GM21515 (cell line): Measurements from ENCODE around the gene ACVR1C.
"Not testable (repeated sequence)": the region's sequence is repeated elsewhere in the genome, so short reads cannot be mapped to it uniquely, and the experiment has no call there.

Experiments
- ATAC-seq: cut with Tn5 transposase; IDR thresholded peaks from one replicate; pipeline ENCODE4 v1.9.1; 2021; ENCODE audit not compliant: unreplicated experiment

ACVR1C gene

GRCh38 chr2:157587576-157587975 is 41.1 kb downstream of the ACVR1C start:
- ATAC-seq: no peak

GRCh38 chr2:157574165-157574564 is 54.5 kb downstream of the ACVR1C start:
- ATAC-seq: no peak

DNA sequence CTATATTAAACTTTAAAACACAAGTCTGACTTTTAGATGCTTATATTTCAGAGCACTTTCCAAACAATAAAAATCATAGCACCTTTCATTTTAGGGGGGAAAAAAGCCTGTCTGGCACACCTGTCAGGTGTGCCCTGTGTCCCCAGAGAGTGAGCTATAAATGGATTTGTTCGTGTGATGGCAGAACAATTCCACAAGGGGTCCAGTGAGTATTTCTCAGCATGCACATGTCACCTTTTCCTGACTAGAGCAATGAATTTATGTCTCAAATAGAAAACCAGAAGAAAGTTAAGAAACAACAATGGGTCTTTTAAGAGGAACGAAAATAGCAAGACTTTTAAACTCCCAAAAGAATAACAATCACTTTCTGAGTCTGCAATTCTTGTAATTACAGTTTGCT is 55.9 kb downstream of the ACVR1C start:
- no peak for ATAC-seq

DNA sequence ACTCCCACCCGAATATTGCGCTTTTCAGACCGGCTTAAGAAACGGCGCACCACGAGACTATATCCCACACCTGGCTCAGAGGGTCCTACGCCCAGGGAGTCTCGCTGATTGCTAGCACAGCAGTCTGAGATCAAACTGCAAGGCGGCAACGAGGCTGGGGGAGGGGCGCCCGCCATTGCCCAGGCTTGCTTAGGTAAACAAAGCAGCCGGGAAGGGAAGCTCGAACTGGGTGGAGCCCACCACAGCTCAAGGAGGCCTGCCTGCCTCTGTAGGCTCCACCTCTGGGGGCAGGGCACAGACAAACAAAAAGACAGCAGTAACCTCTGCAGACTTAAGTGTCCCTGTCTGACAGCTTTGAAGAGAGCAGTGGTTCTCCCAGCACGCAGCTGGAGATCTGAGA is 62.0 kb downstream of the ACVR1C start:
- not testable (repeated sequence) for ATAC-seq

DNA sequence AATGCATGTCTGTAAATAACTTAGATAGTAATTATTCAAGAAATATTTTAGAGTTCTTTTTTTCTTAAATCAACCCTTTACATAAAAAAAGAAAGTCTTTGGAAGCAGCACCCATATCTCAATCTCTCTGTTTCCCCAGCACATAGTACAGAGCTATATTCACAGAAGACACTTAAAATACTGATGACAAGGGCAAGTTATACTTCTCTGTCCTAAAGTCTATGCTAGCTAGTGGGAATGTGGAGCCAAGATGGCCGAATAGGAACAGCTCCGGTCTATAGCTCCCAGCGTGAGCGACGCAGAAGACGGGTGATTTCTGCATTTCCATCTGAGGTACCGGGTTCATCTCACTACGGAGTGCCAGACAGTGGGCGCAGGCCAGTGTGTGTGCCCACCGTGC is 62.6 kb downstream of the ACVR1C start:
- not testable (repeated sequence) for ATAC-seq

- ATAC-seq: no peak
Measured at GRCh38 chr2:157565550-157565949, 63.1 kb downstream of the ACVR1C start.

DNA sequence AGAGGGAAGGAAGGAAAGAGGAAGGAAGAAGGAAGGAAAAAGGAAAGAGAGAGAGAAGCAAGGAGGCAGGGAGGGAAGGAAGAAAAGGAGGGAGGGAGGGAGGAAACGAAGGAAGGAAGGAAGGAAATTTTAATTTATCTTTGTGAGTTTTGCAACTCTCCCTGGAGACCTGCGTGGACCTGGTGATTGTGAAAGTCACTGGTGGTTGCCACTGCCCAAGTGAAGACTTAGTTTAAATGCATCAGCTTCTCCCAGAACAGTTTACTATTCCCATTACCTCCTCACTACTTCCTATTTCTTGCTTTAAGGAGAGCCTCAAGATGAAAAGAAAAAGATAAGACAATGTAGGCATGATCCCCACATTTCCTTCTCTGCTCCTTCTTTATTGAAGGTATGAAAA is 68.8 kb downstream of the ACVR1C start:
- ATAC-seq: no peak

DNA sequence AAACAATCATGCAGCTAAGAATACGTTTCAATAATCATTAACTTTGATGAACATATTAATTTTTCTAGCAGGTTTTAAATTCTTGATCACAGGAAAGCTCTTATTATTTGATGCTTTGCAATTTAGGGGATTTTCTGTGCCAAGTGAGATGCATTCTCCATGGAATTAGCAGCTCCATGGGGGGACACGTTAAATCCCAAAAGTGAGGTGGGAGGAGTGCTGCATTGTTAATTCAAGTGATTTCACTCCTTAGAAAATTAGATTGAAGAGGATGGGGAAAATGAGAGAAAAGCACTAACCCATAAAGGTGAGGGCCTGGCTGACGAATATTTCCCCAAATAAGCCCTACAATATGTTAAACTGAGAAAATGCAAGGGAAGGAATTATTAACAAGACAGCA is 69.2 kb downstream of the ACVR1C start:
- no peak for ATAC-seq

GRCh38 chr2:157559061-157559460 is 69.6 kb downstream of the ACVR1C start:
- ATAC-seq: no peak

DNA sequence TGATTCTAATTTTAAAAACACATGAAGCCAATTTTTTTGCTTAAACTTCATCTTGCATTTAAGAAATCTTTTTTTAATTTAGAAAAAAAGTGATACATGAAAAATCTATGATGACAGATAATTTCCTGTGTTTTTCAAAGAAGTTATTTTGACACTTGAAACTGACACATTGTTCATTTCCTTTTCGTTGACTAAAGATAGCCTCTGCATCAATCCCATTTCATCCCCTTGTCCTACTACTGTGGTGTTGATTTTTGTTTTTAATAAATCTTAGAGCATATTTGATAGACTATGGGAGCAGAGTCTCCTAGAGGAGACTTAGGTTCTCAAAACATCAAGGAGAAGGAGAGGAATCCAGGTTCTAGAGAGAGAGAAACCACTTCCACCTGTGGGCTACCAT is 70.9 kb downstream of the ACVR1C start:
- ATAC-seq: no peak

DNA sequence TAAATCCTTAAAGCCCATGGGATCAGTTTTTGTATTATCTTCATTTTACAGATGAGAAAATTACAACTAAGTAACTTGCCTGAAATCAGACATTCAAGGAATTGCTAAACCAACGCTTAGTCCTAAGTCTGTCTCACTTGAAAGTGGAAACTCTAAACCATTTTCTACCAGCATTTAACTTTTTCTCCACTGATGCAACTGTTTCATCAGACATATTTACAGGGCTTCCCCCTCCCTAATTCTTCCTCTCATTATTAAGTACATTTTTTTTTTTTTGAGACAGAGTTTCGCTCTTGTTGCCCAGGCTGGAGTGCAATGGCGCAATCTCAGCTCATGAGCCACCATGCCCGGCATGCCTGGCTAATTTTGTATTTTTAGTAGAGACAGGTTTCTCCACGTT is 88.6 kb downstream of the ACVR1C start:
- ATAC-seq: no peak

- no peak for ATAC-seq
Measured at GRCh38 chr2:157538064-157538463, 90.6 kb downstream of the ACVR1C start.

- no peak for ATAC-seq
Measured at GRCh38 chr2:157536815-157537214, 91.8 kb downstream of the ACVR1C start.

GRCh38 chr2:157528963-157529751 is 99.5 kb downstream of the ACVR1C start:
- ATAC-seq: no peak

DNA sequence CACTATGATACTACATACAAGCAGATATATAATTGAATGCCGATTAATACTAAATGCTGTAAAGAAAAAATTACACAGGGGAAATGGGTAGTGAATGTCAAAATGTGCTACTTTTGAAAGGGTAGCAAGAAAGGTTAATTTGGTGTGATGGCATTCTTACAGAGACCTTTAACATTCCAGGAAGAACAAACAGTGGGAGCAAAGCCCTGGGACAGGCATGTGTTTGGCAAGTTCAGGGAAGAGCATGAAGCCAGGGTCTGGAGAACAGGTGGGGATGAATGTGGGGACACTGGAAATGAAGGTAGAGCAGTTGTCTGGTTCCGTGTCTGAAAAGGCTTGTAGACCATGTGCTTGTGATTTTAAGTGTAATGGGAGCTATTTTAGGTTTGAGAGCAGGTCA is 102.6 kb downstream of the ACVR1C start:
- ATAC-seq: no peak

DNA sequence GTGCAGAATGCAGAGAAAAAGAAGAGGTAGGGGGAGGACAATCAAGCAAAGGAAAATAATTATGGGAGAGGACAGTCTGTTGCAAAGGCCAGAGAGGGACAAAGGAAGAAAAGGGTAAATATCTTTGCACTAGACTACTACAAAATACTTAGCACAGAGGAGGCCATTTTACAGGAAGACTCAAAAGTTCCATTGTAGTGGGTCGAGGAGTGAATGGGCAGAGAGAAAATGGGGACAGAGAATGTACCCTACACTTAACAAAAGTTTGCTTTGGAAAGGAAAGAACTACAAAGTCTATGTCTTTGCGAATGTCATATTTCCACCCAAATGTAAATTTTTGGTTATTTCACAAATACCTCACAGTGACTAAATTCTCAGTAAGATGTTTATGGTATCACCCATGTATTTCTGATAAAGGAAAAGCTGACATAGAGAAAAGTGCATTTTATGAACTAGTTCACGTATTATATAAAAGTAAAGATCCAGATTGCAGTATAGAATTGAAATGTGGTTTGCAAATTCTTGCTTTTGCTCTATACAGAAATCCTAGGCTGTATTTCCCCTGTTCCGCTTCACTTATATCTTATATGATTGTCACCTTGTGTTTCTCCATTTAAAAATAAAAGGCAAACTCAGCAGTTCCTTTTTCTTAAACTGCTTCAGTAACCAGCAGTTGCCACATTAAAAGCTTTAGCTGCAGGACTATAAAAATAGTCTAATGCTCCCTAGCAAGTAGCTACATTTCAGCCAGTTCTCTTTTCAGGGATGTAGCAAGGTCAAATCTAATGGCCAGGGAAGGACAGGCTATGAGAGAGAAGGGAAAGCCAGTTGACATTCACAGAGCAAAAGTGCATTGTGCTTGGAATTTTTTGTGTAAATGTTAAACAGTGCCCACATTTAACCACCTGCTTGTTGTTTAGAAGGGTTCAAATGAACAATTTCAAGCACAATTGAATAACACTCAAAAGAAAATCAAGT is 105.1 kb downstream of the ACVR1C start:
- ATAC-seq: no peak

GRCh38 chr2:157514966-157515365 is 113.7 kb downstream of the ACVR1C start:
- not testable (repeated sequence) for ATAC-seq

GRCh38 chr2:157509744-157510143 is 118.9 kb downstream of the ACVR1C start:
- no peak for ATAC-seq

- ATAC-seq: no peak
Measured at GRCh38 chr2:157508676-157509075, 120.0 kb downstream of the ACVR1C start.

GRCh38 chr2:157506586-157506985 is 122.1 kb downstream of the ACVR1C start:
- ATAC-seq: no peak

- ATAC-seq: no peak
Measured at GRCh38 chr2:157504623-157505022, 124.0 kb downstream of the ACVR1C start.

- ATAC-seq: no peak
Measured at GRCh38 chr2:157501026-157501425, 127.6 kb downstream of the ACVR1C start.
